ENCODE results near the gene ACBD4.

Gene ACBD4

GRCh38 chr17:45115015-45115625, 20.4 kb upstream of the ACBD4 start:
- DNase-seq (ENCODE audit: insufficient read length, low spot score) (no peak), FAIRE-seq (no peak)
- no peak for TF ChIP-seq CTCF (IDR thresholded peaks at IDR 0.05; ENCODE audit: insufficient read depth, missing control alignments)

- no peak for FAIRE-seq
- DNase-seq (ENCODE audit: insufficient read length, low spot score), result no peak
- no peak for TF ChIP-seq CTCF (IDR thresholded peaks at IDR 0.05; ENCODE audit: insufficient read depth, missing control alignments)
These were observed 19.6 kb upstream of the ACBD4 start for GRCh38 chr17:45115871-45116270.

- FAIRE-seq, result no peak
- no peak for TF ChIP-seq CTCF (IDR thresholded peaks at IDR 0.05; ENCODE audit: insufficient read depth, missing control alignments)
- no peak for DNase-seq (ENCODE audit: insufficient read length, low spot score)
These were observed 19.0 kb upstream of the ACBD4 start for GRCh38 chr17:45116434-45117016.

- TF ChIP-seq CTCF (IDR thresholded peaks at IDR 0.05; ENCODE audit: insufficient read depth, missing control alignments), result no peak
- no peak for DNase-seq (ENCODE audit: insufficient read length, low spot score)
- FAIRE-seq, result no peak
These were observed 18.2 kb upstream of the ACBD4 start for GRCh38 chr17:45117334-45117733.

- TF ChIP-seq CTCF (IDR thresholded peaks at IDR 0.05; ENCODE audit: insufficient read depth, missing control alignments), result no peak
- DNase-seq (ENCODE audit: insufficient read length, low spot score), result no peak
- FAIRE-seq, result no peak
These were observed 17.4 kb upstream of the ACBD4 start for GRCh38 chr17:45117848-45118646.

- DNase-seq (ENCODE audit: insufficient read length, low spot score) (no peak), FAIRE-seq (no peak)
- no peak for TF ChIP-seq CTCF (IDR thresholded peaks at IDR 0.05; ENCODE audit: insufficient read depth, missing control alignments)
These were observed 16.8 kb upstream of the ACBD4 start for GRCh38 chr17:45118691-45119090.

- FAIRE-seq, result no peak
- no peak for DNase-seq (ENCODE audit: insufficient read length, low spot score)
- no peak for TF ChIP-seq CTCF (IDR thresholded peaks at IDR 0.05; ENCODE audit: insufficient read depth, missing control alignments)
These were observed 15.5 kb upstream of the ACBD4 start for GRCh38 chr17:45119964-45120363.
